Measurements from ENCODE around the gene POP4.
A peak's percentile ranks its signal among the peaks of the same experiment; 100 is the strongest.
"Not testable (repeated sequence)": the region's sequence is repeated elsewhere in the genome, so short reads cannot be mapped to it uniquely, and the experiment has no call there.

POP4 gene

DNA sequence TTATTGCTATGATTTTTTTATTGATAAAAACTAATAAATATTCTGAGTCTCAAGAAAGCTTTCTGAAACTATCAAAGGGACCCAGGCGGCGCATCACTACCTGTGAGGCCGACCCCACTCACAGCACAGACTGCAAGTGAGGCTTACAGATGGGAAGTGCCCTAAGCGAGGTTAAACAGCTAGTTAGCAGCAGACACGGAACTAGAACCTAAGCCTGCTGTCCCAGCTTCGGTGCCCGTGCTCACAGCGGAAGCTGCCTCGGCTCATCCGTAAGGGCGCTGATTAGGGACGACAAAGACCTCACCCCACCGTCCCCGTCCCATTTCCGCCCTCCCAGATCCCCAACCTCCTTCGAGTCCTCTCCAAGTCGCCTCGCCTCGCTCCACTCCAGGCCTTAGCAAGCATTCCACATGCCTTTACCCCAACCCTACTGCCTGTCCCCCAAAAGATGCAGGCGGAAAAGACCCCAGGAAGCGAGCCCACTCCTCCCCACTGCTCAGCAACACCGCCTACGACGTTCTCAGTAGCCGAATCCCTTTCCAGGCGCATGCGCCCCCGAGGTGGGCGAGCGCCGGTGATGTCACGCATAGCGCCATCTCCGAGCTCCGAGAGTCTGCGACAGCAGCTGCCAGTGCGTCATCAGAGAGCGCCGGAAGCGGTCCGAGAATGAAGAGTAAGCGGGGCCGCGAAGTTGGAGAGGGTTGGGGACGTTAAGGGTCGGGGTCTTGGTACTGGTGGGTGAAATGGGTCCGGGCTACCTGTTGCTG, at the start of gene POP4:
Gene POP4, plus strand, starts transcription at position 631 of the 767 bp plus-strand sequence. Its CDS starts 36 bp downstream, at position 667.
- peak; percentile 84 for DNase-seq (ENCODE audit: low read depth, low spot score)

GRCh38 chr19:29559110-29559509, 47.0 kb upstream of the POP4 start:
- not testable (repeated sequence) for DNase-seq (ENCODE audit: low read depth, low spot score)

GRCh38 chr19:29559743-29560142, 46.3 kb upstream of the POP4 start:
- DNase-seq (ENCODE audit: low read depth, low spot score), result no peak

GRCh38 chr19:29560313-29561075, 45.6 kb upstream of the POP4 start:
- DNase-seq (ENCODE audit: low read depth, low spot score), result no peak

DNA sequence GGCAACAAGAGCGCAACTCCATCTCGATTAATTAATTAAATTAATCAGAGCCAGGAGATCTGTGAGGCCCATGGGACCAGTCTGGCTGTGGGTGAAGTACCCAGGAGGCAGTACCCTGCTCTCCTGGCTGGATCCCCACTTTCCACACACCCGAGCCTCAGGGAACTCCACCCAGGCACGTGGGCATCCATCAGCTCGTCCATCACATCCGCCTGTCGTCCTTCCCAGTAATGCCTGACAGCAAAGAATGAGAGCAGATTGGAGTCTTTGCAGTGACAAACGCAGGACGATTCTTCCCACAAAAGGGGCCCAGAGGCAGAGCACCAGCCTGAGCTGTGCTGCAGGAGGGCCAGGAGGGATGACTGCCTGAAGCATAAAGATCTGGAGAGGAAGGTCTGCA, 44.5 kb upstream of the POP4 start:
- no peak for DNase-seq (ENCODE audit: low read depth, low spot score)

GRCh38 chr19:29562299-29563297, 43.5 kb upstream of the POP4 start:
- no peak for DNase-seq (ENCODE audit: low read depth, low spot score)

DNA sequence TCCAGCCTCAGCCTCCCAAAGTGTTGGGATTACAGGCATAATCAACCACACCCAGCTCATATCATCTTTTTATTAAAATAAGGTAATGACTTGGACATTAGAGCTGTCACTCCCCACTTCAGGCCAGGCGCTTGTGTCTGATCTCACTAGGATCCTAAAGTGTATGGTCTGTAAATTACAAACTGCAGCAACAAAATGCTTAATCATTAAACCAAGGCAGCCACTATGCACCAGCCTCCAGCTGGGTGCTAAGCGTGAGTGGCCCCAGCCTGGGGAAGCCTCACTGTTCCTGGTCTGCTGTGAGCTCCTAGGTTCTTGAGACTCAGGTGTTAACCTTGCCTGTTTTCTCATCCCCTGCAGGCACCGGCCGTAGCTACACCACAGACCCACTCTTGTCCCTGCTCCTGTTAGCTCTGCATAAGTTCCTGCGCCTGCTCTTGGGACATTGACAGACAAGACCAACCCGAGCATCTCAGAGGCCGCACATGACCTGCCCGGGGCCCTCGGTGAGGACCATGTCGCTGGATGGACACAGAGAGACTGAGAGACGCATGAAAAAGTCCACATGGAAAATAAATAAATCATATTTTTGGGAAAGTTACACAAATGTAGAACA, 42.5 kb upstream of the POP4 start:
- DNase-seq (ENCODE audit: low read depth, low spot score), result no peak

DNA sequence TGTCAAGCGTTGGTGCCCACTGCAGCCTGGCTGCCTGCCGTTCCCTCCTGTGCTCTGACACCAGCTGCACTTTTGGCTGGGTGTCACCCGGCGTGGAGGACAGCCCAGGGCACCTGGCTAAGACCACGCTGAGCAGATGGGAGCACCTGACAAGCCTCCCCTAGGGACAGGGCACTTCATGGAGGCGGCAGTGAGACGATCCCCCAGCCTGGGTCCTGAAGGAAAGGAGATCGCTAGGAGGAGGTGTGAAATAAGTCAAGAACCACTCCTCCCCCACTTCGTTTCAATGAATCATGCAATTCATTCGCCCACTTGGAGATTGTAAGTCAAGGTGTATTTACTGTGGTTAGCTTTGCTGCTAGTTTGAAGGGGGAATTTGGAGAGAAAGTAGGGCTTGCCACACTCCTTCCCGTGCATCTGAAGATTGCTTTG, 41.5 kb upstream of the POP4 start:
- no peak for DNase-seq (ENCODE audit: low read depth, low spot score)

- DNase-seq (ENCODE audit: low read depth, low spot score), result no peak
Measured at GRCh38 chr19:29565171-29565570, 40.9 kb upstream of the POP4 start.

GRCh38 chr19:29566496-29567054, 39.5 kb upstream of the POP4 start:
- no peak for DNase-seq (ENCODE audit: low read depth, low spot score)

- DNase-seq (ENCODE audit: low read depth, low spot score), result no peak
Measured at GRCh38 chr19:29567366-29567915, 38.6 kb upstream of the POP4 start.

DNA sequence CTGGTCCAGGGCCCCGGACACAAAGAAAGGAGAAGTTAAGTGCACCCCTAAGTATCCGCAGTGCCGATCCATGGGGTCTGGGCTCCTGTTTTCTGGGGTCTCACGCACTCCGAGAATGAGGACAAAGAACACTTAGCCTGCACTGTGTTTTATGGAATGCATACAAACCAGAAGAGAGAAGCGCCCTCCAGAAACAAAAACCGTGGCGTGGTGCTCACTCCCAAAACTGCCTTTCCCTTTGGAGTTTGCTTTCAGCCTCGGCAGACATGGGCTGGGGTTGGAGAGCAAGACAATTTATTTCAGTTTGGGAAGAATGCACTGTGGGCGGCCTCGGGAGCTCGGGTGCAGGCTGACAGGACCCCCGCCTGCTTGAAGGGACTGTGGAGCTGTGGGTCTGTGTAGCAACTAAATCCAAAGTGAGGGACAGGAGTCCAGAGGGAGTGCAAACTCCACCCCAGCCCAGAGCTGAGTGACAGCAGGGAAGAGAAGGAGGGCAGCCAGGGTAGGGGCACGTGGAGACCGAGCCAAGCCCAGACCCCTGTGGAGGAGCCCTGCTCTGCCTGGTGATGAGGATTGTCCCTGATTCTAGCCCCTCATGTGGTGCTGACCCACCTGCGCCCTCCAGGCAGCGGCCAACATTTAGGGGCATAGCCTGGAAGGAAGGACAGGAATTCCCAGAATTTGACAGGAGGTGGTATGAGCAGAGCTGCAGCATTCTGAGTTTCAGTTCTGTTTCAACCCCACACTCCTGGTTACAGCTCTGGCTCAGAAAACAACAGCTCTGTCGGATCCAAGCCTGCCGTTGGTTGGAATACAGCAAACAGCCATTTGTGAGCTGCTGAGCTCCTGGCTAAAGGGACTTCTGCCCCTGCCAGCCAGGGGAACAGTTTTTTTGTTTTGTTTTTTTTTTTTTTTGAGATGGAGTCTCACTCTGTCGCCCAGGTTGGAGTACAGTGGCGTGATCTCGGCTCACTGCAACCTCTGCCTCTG, 37.8 kb upstream of the POP4 start:
- DNase-seq (ENCODE audit: low read depth, low spot score), result no peak

DNA sequence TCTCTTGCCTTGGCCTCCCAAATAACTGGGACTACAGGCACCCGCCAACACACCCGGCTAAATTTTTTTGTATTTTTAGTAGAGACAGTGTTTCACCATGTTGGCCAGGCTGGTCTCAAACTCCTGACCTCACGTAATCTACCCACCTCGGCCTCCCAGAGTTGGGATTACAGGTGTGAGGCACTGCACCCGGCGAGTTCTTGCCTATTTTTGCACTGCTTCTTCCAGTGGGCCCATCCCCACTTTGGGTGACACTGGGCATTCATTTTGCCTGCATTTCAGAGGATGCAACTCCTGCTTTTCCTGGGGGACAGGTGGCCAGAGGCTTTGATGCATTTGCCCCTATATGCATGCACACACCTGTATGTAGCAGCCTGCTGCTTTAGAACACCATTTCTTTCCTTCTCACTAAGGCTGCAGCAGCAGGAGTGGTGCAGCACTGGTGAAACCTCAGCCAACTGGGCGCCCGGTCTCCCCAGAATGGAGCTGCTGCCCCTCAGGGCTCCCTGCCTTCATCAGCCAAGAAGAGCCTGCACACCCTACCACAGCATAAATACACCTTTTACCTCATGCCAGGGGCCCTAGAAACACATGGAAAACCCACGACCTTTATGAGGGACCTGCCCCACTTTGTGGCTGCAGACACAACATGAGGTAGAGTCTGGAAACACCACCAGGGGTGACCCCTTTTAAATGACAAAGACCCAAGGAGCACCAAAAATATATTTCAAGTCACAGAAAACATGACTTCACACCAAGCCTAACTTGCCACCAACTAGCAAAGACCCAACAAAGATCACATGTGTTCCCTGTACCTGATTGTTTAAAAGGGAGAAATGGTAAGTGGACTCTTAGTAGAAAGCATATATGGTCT, 36.8 kb upstream of the POP4 start:
- no peak for DNase-seq (ENCODE audit: low read depth, low spot score)

DNA sequence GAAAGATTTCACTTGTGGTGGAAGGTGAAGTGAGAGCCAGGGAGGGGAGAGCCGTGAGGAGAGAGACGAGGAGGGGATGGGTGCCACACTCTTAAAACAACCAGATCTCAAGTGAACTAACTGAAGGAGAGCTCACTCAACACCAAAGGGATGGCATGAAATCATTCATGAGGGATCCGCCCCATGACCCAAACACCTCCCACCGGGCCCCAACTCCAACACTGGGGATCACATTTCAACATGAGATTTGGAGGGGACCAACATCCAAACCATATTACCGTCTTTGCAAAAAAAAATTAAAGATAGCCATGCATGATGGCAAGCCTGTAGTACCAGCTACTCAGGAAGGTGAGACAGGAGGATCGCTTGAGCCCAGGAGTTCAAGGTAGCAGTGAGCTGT, 34.9 kb upstream of the POP4 start:
- DNase-seq (ENCODE audit: low read depth, low spot score), result no peak

DNA sequence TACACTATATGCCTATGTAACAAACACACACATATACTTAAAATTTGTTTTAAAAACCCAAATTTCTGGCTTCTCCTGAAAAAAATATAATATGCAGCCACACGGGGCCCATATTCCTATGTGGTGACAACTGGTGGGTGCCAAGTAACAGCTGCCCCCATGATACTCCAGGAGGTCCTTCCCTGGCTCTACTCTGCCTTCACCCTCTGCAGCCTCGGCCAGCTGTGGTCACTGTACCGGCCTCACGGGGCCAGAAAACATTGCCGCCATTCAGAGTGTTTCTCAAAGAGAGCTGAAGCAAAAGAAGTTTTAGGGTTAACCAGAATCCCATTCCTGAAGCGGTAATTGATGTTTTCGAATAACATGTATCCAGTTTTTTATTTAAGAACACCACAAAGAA, 32.6 kb upstream of the POP4 start:
- DNase-seq (ENCODE audit: low read depth, low spot score), result no peak

GRCh38 chr19:29574510-29574909, 31.6 kb upstream of the POP4 start:
- DNase-seq (ENCODE audit: low read depth, low spot score), result no peak

- DNase-seq (ENCODE audit: low read depth, low spot score), result no peak
Measured at GRCh38 chr19:29576046-29576606, 30.0 kb upstream of the POP4 start.
